GM12874 (cell line): ENCODE data around the gene F11.

ENCODE experiments used
- TF ChIP-seq, protein P1 (sequence below): IDR thresholded peaks from 2 replicates; pipeline ENCODE4 v1.5.1; 2011; ENCODE audit warnings: low read depth, mild to moderate bottlenecking, control low read depth, low read length, moderate library complexity; ENCODE audit not compliant: insufficient read depth

The F11 gene

DNA sequence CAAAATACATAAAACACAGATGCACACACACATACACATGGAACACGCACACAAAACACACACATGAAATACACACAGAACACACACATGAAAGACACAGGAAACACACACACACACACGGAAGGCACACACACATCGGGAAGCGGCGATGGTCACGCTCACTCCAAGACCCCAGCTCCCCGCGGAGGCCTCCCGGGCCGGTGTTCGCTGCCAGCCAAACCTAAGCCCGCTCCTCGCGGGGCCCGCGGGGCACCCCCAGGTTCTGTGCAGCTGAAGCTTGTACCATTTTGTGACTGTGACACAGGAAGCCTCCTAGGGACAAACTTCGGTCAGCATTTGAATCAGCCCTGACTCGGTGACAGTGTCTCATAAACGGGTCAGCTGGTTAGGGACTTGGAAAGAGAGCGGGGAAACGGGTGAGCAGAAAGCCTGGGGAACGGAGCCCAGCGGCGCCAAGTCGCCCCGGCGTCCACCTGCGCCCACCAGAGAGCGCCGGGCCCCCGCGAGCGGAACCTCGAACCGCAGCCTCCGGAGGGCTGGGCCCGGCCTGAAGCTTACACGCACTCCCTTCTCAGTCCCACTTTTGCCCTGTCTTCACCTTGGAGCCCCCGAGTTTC is 32.1 kb downstream of the F11 start:
- TF ChIP-seq, protein P1, sequence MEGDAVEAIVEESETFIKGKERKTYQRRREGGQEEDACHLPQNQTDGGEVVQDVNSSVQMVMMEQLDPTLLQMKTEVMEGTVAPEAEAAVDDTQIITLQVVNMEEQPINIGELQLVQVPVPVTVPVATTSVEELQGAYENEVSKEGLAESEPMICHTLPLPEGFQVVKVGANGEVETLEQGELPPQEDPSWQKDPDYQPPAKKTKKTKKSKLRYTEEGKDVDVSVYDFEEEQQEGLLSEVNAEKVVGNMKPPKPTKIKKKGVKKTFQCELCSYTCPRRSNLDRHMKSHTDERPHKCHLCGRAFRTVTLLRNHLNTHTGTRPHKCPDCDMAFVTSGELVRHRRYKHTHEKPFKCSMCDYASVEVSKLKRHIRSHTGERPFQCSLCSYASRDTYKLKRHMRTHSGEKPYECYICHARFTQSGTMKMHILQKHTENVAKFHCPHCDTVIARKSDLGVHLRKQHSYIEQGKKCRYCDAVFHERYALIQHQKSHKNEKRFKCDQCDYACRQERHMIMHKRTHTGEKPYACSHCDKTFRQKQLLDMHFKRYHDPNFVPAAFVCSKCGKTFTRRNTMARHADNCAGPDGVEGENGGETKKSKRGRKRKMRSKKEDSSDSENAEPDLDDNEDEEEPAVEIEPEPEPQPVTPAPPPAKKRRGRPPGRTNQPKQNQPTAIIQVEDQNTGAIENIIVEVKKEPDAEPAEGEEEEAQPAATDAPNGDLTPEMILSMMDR, result no peak

DNA sequence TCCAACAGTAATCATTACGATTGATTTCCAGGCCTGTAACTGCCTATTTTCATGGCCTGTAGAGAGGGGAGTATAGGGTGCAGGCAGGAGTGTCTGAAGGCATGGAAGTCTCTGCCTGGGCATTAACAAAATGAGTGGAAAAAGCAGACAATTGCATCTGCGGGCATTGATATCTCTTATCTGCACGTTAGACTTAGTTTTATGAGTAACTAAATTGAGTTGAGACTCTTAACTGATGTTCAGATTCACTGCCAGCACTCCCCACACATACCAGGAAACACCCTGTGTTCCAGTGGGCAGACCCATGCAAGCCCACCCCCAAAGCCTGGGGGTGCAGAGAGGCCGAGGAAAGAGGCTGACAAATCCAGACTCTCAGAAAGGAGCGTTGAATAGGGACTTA is 33.3 kb downstream of the F11 start:
- TF ChIP-seq, protein P1, result no peak

DNA sequence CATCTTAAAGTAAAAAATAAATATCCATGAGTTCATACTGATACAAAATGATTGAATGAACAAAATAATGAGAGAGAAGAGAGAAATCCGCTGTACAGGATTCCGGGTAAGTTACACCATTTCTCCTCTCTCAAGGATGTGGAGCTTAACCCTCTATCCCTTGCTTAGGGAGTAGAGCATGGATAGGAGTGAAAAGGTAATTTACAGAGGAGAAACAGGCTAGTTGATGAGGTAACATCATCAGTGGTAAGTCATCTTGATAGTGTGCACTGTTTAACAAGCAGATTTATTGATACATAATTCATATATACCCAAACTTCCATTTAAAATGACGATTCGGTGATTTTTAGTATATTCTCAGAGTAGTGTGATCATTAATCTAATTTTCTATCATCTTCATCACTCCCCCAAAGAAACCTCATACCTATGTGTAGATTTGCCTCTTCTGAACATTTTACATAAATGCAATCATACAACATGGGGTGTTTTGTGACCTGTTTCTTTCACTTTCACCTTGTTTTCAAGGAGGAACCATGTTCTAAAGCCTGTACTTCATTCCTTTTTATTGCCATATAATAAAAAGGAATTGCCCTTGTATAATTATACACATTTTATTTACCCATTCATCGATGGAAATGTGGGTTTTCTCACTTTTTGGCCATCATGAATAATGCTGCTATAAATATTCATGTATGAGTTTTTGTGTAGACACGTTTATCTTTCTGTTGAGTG is 34.8 kb downstream of the F11 start:
- TF ChIP-seq, protein P1, result no peak

DNA sequence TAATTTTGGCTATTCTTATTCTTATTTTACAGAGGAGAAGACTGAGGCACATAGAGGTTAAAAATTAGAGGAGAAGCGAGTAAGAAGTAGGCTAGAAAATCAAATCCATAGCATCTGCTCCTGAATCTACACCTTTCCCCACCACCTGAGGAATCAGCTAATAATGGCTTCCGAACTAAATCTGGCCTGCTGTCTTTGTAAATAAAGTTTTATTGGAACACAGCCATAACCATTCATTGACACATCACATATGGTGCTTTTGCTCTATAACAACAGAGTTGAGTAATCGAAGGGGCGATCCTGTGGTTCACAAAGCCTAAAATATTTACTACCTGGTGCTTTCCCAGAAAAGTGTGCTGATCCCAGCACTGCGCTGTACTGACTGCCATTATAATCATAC is 38.2 kb downstream of the F11 start:
- TF ChIP-seq, protein P1, result no peak

DNA sequence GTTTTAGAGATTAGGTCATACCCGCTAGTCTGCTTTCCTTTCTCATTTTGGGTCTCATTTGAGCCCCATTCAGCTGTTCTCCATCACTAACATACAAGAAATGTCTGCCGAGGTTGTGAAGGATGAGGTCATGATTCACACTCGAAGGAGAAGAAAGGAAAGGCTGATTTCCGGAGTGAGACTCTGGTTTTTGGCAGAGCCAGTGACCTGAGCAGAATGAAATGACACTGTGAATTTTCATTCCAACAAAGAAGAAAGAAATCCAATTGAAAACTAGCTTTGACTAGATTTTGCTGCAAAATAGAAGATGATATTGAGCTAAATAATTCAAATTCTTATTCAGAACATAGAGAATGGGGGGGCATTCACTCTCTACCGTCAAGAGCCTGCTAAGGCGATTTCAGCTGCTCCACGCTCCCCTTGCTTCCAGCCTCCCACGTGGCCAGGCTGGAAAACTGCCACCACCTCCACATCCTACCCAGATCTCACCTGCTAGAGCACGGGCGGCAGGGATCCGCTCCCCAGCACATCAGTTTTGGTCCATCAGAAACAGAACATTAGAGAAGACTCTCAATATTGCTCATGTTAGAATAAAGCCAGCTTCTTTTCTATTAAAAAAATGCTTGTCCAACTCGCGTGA is 39.0 kb downstream of the F11 start:
- TF ChIP-seq, protein P1, result no peak

DNA sequence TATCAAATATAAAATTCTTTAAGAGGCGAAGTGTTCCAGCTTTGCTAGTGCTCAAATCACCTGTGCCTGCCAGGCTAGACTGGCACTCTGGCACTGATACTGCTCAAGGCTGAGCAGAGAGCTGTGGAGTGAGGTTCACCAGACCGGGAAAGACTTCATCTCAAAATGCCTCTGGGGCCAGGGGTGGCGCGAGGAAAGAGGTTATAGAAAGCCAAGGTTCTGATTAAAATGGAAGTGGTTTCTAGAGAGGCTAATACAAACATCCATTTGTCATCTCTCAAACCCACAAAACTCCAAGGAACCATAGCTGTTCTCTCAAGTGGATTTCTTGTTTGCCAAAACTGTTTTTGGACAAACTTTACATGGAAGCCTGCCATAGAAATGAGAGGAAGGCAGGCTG is 41.5 kb downstream of the F11 start:
- TF ChIP-seq, protein P1, result no peak

DNA sequence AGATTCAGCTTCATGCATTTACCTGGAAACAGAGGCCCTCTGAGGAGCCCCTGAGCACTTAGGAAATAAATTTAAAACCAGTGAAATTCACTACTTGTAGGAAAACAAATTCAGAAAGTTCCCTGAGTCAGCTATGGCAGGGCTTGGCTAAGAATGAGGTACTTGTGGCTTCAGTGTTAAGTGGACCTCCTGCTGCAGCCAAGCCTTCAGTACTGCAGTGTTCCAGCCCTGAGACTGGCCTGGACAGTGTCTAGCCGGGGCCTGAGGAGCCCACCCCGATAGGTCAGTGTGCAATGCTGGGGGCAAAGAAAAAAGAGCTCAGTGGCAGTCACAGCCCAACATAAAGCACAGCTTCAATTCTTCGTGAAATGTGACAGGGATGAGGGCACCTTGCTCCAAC is 41.9 kb downstream of the F11 start:
- TF ChIP-seq, protein P1, result no peak
